ENCODE results near the gene ZNF431.
"Not testable (repeated sequence)": the region's sequence is repeated elsewhere in the genome, so short reads cannot be mapped to it uniquely, and the experiment has no call there.

Gene ZNF431

GRCh38 chr19:21141787-21142464 lies at the start of gene ZNF431:
Gene ZNF431 (plus strand): TSS chr19:21142040. CDS start chr19:21142184, 144 bp downstream.
- DNase-seq (ENCODE audit: low read depth in 3 of 3): peak; percentile 65 to 77 (median 76)

DNA sequence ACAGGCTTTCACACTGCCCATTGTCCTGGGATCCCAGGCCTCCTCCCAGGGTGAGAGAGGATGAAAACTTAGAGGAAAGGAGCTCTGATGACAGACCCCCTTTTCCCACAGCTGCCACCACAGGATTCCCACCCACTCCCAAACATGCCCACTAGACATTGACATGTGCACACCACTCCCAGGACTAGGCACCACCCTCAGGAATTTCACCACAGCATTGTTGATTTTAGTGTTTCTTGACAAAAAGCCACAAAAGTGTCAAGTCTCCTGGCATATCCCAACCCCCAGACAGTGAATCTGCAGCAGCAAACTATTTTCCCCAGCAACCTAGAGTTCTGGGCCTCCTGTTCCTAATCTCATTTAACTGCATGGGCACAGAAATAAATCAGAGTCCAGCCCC lies 49.7 kb upstream of the ZNF431 start:
- DNase-seq (ENCODE audit: low read depth in 3 of 3): no peak

GRCh38 chr19:21094347-21095025 lies 47.4 kb upstream of the ZNF431 start:
- no peak for DNase-seq (ENCODE audit: low read depth in 3 of 3)

DNA sequence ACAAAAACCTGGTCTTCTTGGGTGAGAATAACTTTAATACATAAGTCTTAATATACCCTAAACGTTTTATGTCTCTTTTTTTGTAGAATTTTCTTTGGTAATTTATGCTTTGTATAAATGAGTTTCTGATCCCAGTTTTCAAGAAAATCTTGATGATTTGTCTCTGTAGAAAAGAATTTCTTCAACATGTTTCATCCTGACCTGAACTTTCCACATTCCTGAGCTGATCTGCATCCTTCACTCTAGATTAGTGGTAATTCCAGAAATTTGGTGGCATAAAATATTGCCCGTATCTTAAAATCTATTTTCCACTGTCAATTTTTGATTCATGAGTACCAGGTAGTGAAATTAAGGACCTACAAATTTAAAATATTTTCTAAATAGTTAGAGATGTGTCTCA lies 43.5 kb upstream of the ZNF431 start:
- DNase-seq (ENCODE audit: low read depth in 3 of 3): no peak

DNA sequence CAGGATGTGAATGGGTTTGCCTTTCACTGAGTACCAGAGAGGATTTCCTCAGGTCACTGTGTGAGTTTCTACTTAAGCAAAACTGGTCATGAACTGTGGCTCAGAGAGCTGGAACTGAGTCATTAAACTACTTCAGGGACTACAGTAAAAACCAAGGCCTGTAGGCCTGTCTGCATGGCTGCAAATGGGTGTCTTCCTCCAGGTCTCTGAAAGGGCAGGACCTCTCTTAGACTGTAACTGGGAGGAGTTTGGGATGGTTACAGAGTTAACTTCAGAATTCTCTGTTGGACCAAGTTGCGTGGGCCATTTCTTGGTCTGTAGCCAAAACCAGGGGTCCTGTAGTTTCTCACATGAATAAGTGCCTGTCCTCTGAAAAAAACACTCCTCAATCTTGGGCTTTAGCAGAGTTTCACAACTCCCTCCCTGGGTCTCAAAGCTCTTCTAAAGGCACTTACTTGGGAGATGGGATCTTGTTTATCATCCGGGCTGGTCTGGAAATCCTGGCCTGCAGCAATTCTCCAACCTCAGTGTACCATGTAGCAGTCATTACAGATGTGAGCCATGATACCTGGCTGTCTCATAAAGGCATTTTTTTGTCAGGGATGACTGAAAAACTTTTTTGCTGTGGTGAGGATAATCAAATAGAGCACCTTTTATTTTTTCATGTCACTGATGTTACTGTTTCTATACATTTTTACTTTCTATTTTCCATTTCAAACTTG lies 40.2 kb upstream of the ZNF431 start:
- no peak for DNase-seq (ENCODE audit: low read depth in 3 of 3)

GRCh38 chr19:21109116-21109515 lies 32.7 kb upstream of the ZNF431 start:
- no peak for DNase-seq (ENCODE audit: low read depth in 3 of 3)

GRCh38 chr19:21110183-21110582 lies 31.7 kb upstream of the ZNF431 start:
- DNase-seq (ENCODE audit: low read depth in 3 of 3): no peak

DNA sequence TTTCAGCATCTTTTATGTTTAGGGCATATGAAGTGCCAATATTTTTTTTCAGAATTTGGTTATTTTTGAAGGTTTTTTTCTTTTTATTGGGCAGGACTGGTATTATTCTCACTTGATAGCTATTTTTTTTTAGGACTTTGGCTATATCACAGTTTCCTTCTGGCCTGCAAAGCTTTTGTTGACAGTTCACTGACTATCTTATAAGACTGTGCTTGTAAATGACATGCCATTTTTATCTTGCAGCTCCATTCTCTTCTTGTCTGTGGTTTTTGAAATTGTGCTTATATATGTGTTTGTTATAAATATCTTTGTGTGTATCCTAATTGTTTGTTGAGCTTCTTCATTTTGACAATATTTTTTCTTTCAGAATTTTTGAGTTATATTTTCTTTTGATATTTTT lies 26.4 kb upstream of the ZNF431 start:
- no peak for DNase-seq (ENCODE audit: low read depth in 3 of 3)

GRCh38 chr19:21117041-21117907 lies 24.6 kb upstream of the ZNF431 start:
- DNase-seq (ENCODE audit: low read depth in 3 of 3): no peak

- no peak for DNase-seq (ENCODE audit: low read depth in 3 of 3)
These were observed 15.8 kb upstream of the ZNF431 start for GRCh38 chr19:21126078-21126477.

DNA sequence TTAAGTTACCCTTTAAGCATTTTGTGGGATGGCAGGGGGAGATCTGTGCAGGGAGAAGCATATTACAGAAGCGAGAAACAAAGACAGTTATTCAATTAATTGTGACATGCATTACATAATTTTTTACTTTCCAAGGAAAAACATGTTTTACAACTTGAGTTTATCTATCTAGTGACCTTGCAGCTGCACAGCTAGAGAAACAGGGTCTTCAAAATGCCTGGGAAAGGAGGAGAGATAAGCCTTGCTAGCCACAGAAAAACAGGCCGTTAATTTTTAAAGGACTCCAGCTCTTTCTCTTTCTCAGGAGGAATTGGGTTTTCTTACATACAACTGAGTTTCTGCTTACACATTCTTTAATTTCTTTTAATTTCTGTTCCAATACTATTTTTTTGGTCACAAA lies 14.8 kb upstream of the ZNF431 start:
- no peak for DNase-seq (ENCODE audit: low read depth in 3 of 3)

- DNase-seq (ENCODE audit: low read depth in 3 of 3): no peak
These were observed 13.9 kb upstream of the ZNF431 start for GRCh38 chr19:21127898-21128297.

DNA sequence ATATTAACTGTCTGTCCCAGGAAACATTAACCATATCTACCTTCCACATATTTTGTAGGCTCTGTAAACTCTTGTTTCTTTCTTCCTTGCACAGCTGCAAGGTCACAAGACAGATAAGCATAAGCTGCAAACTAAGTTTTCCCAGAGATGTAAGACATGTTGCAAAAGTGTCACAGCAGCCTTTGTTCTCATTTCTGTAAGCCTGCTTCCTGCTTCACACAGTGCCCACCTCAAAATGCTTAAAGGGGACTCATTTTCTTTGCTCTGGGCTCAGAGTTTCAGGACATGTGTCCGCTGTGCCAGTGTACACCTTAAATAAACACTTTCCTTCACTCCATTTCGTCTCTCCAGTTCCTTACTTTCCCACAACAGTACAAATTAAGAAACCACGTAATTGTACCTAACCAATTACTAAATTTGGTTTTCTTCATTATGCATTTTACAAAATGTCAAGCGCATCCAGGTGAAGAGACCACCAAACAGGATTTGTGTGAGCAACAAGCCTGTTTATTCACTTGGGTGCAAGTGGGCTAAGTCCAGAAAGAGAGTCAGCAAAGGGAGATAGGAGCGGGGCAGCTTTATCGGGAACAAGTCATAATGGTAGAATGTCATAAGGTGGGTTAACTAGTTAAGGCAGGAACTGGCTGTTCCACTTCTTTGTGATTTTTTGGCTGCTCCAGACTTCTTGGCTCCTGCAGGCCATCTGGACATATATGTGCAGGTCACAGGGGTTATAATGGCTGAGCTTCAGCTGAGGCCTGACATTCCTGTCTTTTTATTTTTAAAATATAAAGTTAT lies 12.7 kb upstream of the ZNF431 start:
- DNase-seq (ENCODE audit: low read depth in 3 of 3): no peak

DNA sequence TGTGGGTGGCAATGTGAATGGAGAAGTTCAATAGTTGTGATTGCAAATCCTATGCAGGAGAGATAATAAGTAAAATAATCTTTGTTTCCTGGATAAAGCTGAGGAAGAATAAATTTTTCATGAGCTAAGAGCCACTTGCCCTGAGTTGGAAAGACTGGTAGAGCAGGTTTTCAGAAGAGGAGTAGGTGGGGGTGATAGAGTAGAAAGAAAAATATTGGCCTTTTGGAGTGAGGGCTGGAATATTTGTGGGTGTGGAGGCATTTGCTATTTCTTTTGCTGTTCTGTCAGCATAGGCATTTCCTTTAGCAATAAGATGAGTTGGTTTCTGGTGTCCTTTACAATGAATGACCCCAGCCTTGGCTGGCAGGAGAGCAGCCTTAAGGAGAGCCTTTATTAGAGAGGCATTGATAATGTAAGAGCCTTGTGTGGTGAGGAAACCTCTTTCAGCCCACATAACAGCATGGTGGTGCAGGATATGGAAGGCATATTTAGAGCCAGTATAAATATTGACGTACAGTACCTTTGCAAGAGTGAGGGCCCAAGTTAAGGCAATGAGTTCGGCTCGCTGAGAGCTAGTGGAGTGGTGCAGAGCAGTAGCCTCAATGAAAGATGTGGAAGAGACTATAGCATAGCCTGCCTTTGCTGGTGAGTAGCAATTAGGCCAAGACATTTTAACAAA lies 11.6 kb upstream of the ZNF431 start:
- no peak for DNase-seq (ENCODE audit: low read depth in 3 of 3)

- DNase-seq (ENCODE audit: low read depth in 3 of 3): no peak
These were observed 8.2 kb upstream of the ZNF431 start for GRCh38 chr19:21133633-21134032.

- no peak for DNase-seq (ENCODE audit: low read depth in 3 of 3)
These were observed 6.9 kb upstream of the ZNF431 start for GRCh38 chr19:21134934-21135366.

GRCh38 chr19:21135433-21135832 lies 6.4 kb upstream of the ZNF431 start:
- DNase-seq (ENCODE audit: low read depth in 3 of 3): no peak

DNA sequence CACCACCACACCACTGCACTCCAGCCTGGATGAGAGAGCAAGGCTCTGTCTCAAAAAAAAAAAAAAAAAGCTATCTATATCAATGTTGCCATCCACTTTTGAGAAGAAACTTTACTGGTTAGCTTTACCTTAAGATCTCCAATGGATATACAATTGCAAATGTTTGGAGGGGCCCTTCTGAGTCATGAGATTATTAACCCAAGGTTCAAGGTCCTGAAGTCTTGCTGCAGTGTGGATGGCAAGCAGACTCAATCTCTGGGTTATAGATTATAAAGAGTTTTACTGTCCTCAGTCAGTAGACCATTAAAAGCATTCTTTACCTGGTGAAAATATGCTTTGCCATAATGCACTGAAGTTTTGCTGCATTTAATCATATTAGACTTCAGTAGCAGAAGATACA lies 3.7 kb upstream of the ZNF431 start:
- DNase-seq (ENCODE audit: low read depth in 3 of 3): no peak

DNA sequence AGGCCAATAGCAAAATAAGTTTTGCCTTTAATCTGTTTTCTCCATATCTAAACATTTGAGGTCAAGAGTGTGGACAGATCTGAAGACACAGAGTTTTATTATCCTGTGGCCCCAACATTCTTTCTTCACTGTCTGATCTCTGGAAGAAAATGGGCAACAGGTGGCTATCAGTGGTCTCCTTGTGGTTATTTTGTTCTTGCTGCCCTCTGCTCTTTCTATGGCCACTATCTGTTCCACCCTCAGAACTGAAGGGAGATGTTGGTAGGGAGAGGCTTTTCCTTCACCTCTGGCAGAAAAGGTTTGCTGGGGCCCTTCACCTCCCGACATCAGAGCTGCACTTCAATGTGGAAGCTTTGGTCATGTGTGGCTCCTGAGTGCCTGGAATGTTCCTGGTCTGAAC lies 834 bp upstream of the ZNF431 start:
- DNase-seq (ENCODE audit: low read depth in 3 of 3): not testable (repeated sequence)

DNA sequence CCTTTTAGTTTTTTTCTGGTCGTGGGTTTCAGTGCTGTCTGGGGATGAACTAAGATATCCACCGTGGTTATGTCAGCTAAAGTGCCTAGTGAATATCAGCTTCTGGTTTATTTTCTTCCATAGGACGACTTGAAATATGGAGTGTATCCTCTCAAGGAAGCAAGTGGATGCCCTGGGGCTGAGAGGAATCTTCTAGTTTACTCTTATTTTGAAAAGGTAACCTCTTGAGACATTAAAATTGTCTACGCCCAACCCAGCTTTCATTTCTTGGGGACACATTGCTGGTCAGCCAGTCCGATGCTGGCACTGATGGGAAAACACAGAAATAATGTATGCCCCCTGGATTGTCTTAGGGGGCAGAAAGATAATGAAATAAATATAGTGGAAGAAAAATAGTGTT lies 1.6 kb downstream of the ZNF431 start:
- no peak for DNase-seq (ENCODE audit: low read depth in 3 of 3)

GRCh38 chr19:21143854-21144253 lies 2.0 kb downstream of the ZNF431 start:
- DNase-seq (ENCODE audit: low read depth in 3 of 3): no peak

Data from stimulated activated CD4-positive, alpha-beta T cell treated with anti-CD3 and anti-CD28 coated beads, TNF-alpha, amount 100 ng/mL, for 4 hours (primary cell).